Smooth muscle cell (in vitro differentiated cells): Measurements from ENCODE around the gene PHF20. TPM values are rescaled to one million over a fixed set of nuclear protein-coding genes. Genes with fewer than 3 reads are reported as not detected.
A peak's percentile ranks its signal among the peaks of the same experiment; 100 is the strongest.
"Not testable (repeated sequence)": the region's sequence is repeated elsewhere in the genome, so short reads cannot be mapped to it uniquely, and the experiment has no call there.

Source experiments
- DNase-seq: peaks from one replicate; lab custom pipeline; 2025; ENCODE audit not compliant: unreplicated experiment; lab: John Stamatoyannopoulos, UW
- H2AFZ ChIP-seq: fragments of 200-600 bp; sonication (generic); 2 replicates; pipeline ENCODE4 v1.6.0; 2016; ENCODE audit warnings: antibody characterized with exemption, low read depth, mild to moderate bottlenecking
- H3F3A ChIP-seq: fragments of 200-600 bp; sonication (generic); 2 replicates; pipeline ENCODE4 v1.6.0; 2017; ENCODE audit warnings: antibody characterized with exemption, low read depth
- H3K27ac ChIP-seq: fragments of 200-600 bp; sonication (generic); 2 replicates; pipeline ENCODE4 v1.5.1; 2016; ENCODE audit warnings: low read depth, mild to moderate bottlenecking
- H3K27me3 ChIP-seq: fragments of 200-600 bp; sonication (generic); 2 replicates; pipeline ENCODE4 v1.6.1; 2016; ENCODE audit warnings: low read depth, mild to moderate bottlenecking
- H3K36me3 ChIP-seq: fragments of 200-600 bp; sonication (generic); 2 replicates; pipeline ENCODE4 v1.5.1; 2016; ENCODE audit warnings: low read depth
- H3K4me1 ChIP-seq: fragments of 200-600 bp; sonication (generic); 2 replicates; pipeline ENCODE4 v1.5.1; 2016; ENCODE audit warnings: low read depth
- H3K4me2 ChIP-seq: fragments of 200-600 bp; sonication (generic); 2 replicates; pipeline ENCODE4 v1.6.0; 2016; ENCODE audit warnings: mild to moderate bottlenecking
- H3K4me3 ChIP-seq: fragments of 200-600 bp; sonication (generic); 2 replicates; pipeline ENCODE4 v1.5.1; 2016; ENCODE audit warnings: mild to moderate bottlenecking
- H3K79me2 ChIP-seq: fragments of 200-600 bp; sonication (generic); 2 replicates; pipeline ENCODE4 v1.6.0; 2016; ENCODE audit warnings: low read depth, mild to moderate bottlenecking
- H3K9ac ChIP-seq: fragments of 200-600 bp; sonication (generic); 2 replicates; pipeline ENCODE4 v1.6.0; 2016; ENCODE audit warnings: low read depth
- H3K9me3 ChIP-seq: fragments of 200-600 bp; sonication (generic); replicated peaks from 2 replicates; pipeline ENCODE4 v1.5.1; 2016; ENCODE audit warnings: low read depth
- H4K20me1 ChIP-seq: fragments of 200-600 bp; sonication (generic); 2 replicates; pipeline ENCODE4 v1.6.0; 2016; ENCODE audit warnings: low read depth
- CTCF ChIP-seq: fragments of 200-600 bp; sonication (generic); IDR thresholded peaks from 2 replicates; pipeline ENCODE4 v1.5.1; 2017; ENCODE audit warnings: borderline replicate concordance, mild to moderate bottlenecking, antibody characterized with exemption; ENCODE audit not compliant: insufficient read depth, poor library complexity, severe bottlenecking
- WGBS: methylation state at CpG from one replicate; pipeline ENCODE4 v1.1.7; 2016; ENCODE audit warnings: low lambda C conversion rate; 5-methylcytosine and 5-hydroxymethylcytosine counted together
- polyA plus RNA-seq: library from polyadenylated mRNA; unstranded; fragments of >200 nt; fragmentation: Nextera tagmentation; extraction: Ambion mirVana; gene quantifications from 2 replicates; pipeline ENCODE4 v1.2.1, GENCODE V29; 2016
- total RNA-seq: library from RNA; depleted of rRNA; stranded (reverse); fragments of >200 nt; gene quantifications from 2 replicates; pipeline ENCODE4 v1.2.3, GENCODE V29; 2014

The PHF20 gene
- total and polyA plus RNA-seq, 2 experiments from 2014 or later, result 23.3 to 27.4 TPM

GRCh38 chr20:35893942-35894341, 122.1 kb downstream of the PHF20 start:
- TF ChIP-seq CTCF, result no peak
- H3K36me3 ChIP-seq, result no peaks in the 10 kb centered on the region

GRCh38 chr20:35895516-35895915, 123.7 kb downstream of the PHF20 start:
- H3K36me3 ChIP-seq, H3K9me3 ChIP-seq, H3K27ac ChIP-seq, H3K27me3 ChIP-seq, H3K4me1 ChIP-seq, H3K4me2 ChIP-seq, H3F3A ChIP-seq, H3K9ac ChIP-seq, H3K79me2 ChIP-seq, H3K4me3 ChIP-seq, DNase-seq, H2AFZ ChIP-seq, H4K20me1 ChIP-seq: not testable (repeated sequence)
- 98% methylated on average over 7 of the region's 7 CpGs for WGBS

More at GRCh38 chr20:35893942-35894341, 122.1 kb downstream of the PHF20 start:
- H3K4me1 ChIP-seq, result no peaks in the 10 kb centered on the region
- H4K20me1 ChIP-seq, result no peaks in the 10 kb centered on the region
- no peaks in the 10 kb centered on the region for H3K79me2 ChIP-seq
- H3K4me3 ChIP-seq, result no peak overlapping the region
- H3F3A ChIP-seq, result no peaks in the 10 kb centered on the region
- H3K27me3 ChIP-seq, result no peaks in the 10 kb centered on the region
- H3K9me3 ChIP-seq, result no peaks in the 10 kb centered on the region
- no peak for DNase-seq
- 96% methylated on average over 3 of the region's 3 CpGs for WGBS
- no peak overlapping the region for H3K9ac ChIP-seq
- H3K27ac ChIP-seq, result no peak overlapping the region
- H2AFZ ChIP-seq, result no peak overlapping the region
- H3K4me2 ChIP-seq, result no peak overlapping the region

- no peak overlapping the region for H2AFZ ChIP-seq
- no peaks in the 10 kb centered on the region for H3K79me2 ChIP-seq
- no peaks in the 10 kb centered on the region for H3K36me3 ChIP-seq
- H3F3A ChIP-seq, result peaks cover 19% of the 10 kb centered on the region
- no peaks in the 10 kb centered on the region for H3K27me3 ChIP-seq
- WGBS, result 93% methylated on average over 3 of the region's 3 CpGs
- H3K4me3 ChIP-seq, result no peak overlapping the region
- no peaks in the 10 kb centered on the region for H3K9me3 ChIP-seq
- H4K20me1 ChIP-seq, result peaks cover 17% of the 10 kb centered on the region
- H3K4me2 ChIP-seq, result no peak overlapping the region
- TF ChIP-seq CTCF, result no peak
- H3K27ac ChIP-seq, result no peak overlapping the region
- H3K4me1 ChIP-seq, result no peaks in the 10 kb centered on the region
- DNase-seq, result no peak
- no peak overlapping the region for H3K9ac ChIP-seq
Measured at GRCh38 chr20:35899064-35899463, 127.2 kb downstream of the PHF20 start.

DNA sequence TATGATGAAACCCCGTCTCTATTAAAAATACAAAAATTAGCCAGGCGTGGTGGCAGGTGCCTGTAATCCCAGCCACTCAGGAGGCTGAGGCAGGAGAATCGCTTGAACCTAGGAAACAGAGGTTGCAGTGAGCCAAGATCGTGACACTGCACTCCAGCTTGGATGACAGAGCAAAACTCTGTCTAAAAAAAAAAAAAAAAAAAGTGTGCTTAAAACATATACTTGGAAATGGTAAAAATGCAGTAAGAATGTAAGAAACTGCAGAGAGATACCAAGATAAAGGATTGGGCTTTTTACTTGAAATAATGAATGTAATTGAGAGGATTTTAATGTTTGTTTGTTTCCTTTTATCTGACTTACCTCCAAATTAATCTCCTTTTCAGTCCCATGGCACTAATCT, 129.4 kb downstream of the PHF20 start:
- not testable (repeated sequence) for H3K4me1 ChIP-seq, H3K79me2 ChIP-seq, H2AFZ ChIP-seq, DNase-seq, H3K9me3 ChIP-seq, H3K36me3 ChIP-seq, H3K27me3 ChIP-seq, H3K4me2 ChIP-seq, H3K9ac ChIP-seq, H3K4me3 ChIP-seq
- Histone ChIP-seq H3K27ac (peak overlapping the region; percentile 71), H3F3A (peaks cover 19% of the 10 kb centered on the region), H4K20me1 (peaks cover 18% of the 10 kb centered on the region)
- 99% methylated on average over 4 of the region's 4 CpGs for WGBS
